Left ventricle myocardium superior (tissue), 1 donor: ENCODE data around the gene RBM26. TPM values are rescaled to one million over a fixed set of nuclear protein-coding genes. Genes with fewer than 3 reads are reported as not detected.
A peak's percentile ranks its signal among the peaks of the same experiment; 100 is the strongest.

Source experiments
- ATAC-seq: fragments of 200-7000 bp; cut with Tn5 transposase; one replicate; pipeline ENCODE4 v1.9.1; 2020; ENCODE audit warnings: mild to moderate bottlenecking, moderate library complexity
- DNase-seq: peaks from one replicate; pipeline ENCODE4 v3.0.0-alpha.2; 2020
- intact Hi-C: fragments of 100-400 bp; cut with micrococcal nuclease; formaldehyde crosslinking; loops from one replicate; pipeline ENCODE4 v1.11.0; 2022
- long read RNA-seq: library from polyadenylated mRNA; unstranded; transcript quantifications from one replicate; pipeline ENCODE4 v2.0.0, GENCODE V29; 2021
- total RNA-seq: library from RNA; stranded (reverse); fragmentation: NEBNext Ultra II Directional; extraction: Animal tissue kit (Norgen Biotek cat#: 25700); gene quantifications from one replicate; pipeline ENCODE4 v1.2.1, GENCODE V29; 2021
- donor health status: DM: no; HTN: yes; CAD: no; lungs with severe emphysema.

The RBM26 gene
- 21.5 TPM for total RNA-seq
- long read RNA-seq, full-length matches to known transcripts = 3 of 10 reads
- long read RNA-seq, partial matches to known transcripts = 2 of 10 reads
- long read RNA-seq, other reads (novel, unspliced or antisense) = 5 of 10 reads

GRCh38 chr13:79405831-79406596 is at the start of gene RBM26:
Gene RBM26, minus strand, starts transcription at chr13:79406255. Its CDS starts 481 bp downstream, at chr13:79405774.
- peak; percentile 95 for DNase-seq
- ATAC-seq = peak; percentile 95
- intact Hi-C loops = no loop called here

GRCh38 chr13:79455331-79455730 is 49.3 kb upstream of the RBM26 start:
- intact Hi-C loops = no loop called here
- no peak for ATAC-seq
- no peak for DNase-seq

- no peak for DNase-seq
- intact Hi-C loops = no loop called here
- ATAC-seq = no peak
Observed at GRCh38 chr13:79452239-79452913, 46.3 kb upstream of the RBM26 start.

GRCh38 chr13:79451500-79451962 is 45.5 kb upstream of the RBM26 start:
- intact Hi-C loops = no loop called here
- no peak for ATAC-seq
- no peak for DNase-seq

GRCh38 chr13:79450110-79450509 is 44.1 kb upstream of the RBM26 start:
- intact Hi-C loops = no loop called here
- ATAC-seq = no peak

GRCh38 chr13:79448413-79448812 is 42.4 kb upstream of the RBM26 start:
- no peak for DNase-seq
- intact Hi-C loops = no loop called here
- no peak for ATAC-seq

More at GRCh38 chr13:79450110-79450509, 44.1 kb upstream of the RBM26 start:
- no peak for DNase-seq

GRCh38 chr13:79447741-79448140 is 41.7 kb upstream of the RBM26 start:
- intact Hi-C loops = no loop called here
- ATAC-seq (no peak), DNase-seq (no peak)

- DNase-seq (no peak), ATAC-seq (no peak)
- intact Hi-C loops = no loop called here
Observed at GRCh38 chr13:79447141-79447540, 41.1 kb upstream of the RBM26 start.

GRCh38 chr13:79445968-79446645 is 40.1 kb upstream of the RBM26 start:
- no peak for DNase-seq
- no peak for ATAC-seq
- intact Hi-C loops = no loop called here

- DNase-seq (no peak), ATAC-seq (no peak)
- intact Hi-C loops = no loop called here
Observed at GRCh38 chr13:79442706-79443105, 36.7 kb upstream of the RBM26 start.

GRCh38 chr13:79442221-79442620 is 36.2 kb upstream of the RBM26 start:
- no peak for DNase-seq
- intact Hi-C loops = no loop called here

GRCh38 chr13:79440958-79441528 is 35.0 kb upstream of the RBM26 start:
- ATAC-seq = no peak

More at GRCh38 chr13:79442221-79442620, 36.2 kb upstream of the RBM26 start:
- no peak for ATAC-seq

GRCh38 chr13:79439275-79439674 is 33.2 kb upstream of the RBM26 start:
- ATAC-seq (no peak), DNase-seq (no peak)
- intact Hi-C loops = no loop called here

More at GRCh38 chr13:79440958-79441528, 35.0 kb upstream of the RBM26 start:
- no peak for DNase-seq
- intact Hi-C loops = no loop called here

GRCh38 chr13:79435561-79435990 is 29.5 kb upstream of the RBM26 start:
- no peak for DNase-seq
- ATAC-seq = no peak
- intact Hi-C loops = no loop called here

- ATAC-seq (no peak), DNase-seq (no peak)
- intact Hi-C loops = no loop called here
Observed at GRCh38 chr13:79434556-79434955, 28.5 kb upstream of the RBM26 start.

GRCh38 chr13:79432992-79433391 is 26.9 kb upstream of the RBM26 start:
- intact Hi-C loops = no loop called here
- no peak for ATAC-seq
- DNase-seq = no peak

- intact Hi-C loops = no loop called here
- no peak for DNase-seq
- no peak for ATAC-seq
Observed at GRCh38 chr13:79432086-79432485, 26.0 kb upstream of the RBM26 start.

GRCh38 chr13:79429309-79429708 is 23.3 kb upstream of the RBM26 start:
- no peak for ATAC-seq
- no peak for DNase-seq
- intact Hi-C loops = no loop called here

GRCh38 chr13:79427883-79428282 is 21.8 kb upstream of the RBM26 start:
- no peak for ATAC-seq
- DNase-seq = no peak
- intact Hi-C loops = no loop called here
